GDM1 (cell line): ENCODE measurements around the gene CST7.

ENCODE experiments used
- DNase-seq: peaks from one replicate; lab custom pipeline; 2025; lab: John Stamatoyannopoulos, UW

Gene CST7

GRCh38 chr20:24965065-24965919 is 16.2 kb downstream of the CST7 start:
- DNase-seq: no peak

GRCh38 chr20:24966317-24967012 is 17.4 kb downstream of the CST7 start:
- no peak for DNase-seq

- DNase-seq: no peak
Measured at GRCh38 chr20:24968278-24968800, 19.3 kb downstream of the CST7 start.

GRCh38 chr20:24969186-24970029 is 20.3 kb downstream of the CST7 start:
- DNase-seq: no peak

- DNase-seq: no peak
Measured at GRCh38 chr20:24970030-24970553, 21.0 kb downstream of the CST7 start.

- no peak for DNase-seq
Measured at GRCh38 chr20:24970754-24971153, 21.7 kb downstream of the CST7 start.

GRCh38 chr20:24971376-24972101 is 22.5 kb downstream of the CST7 start:
- no peak for DNase-seq

GRCh38 chr20:24972341-24972740 is 23.3 kb downstream of the CST7 start:
- no peak for DNase-seq

GRCh38 chr20:24977336-24977735 is 28.3 kb downstream of the CST7 start:
- no peak for DNase-seq

GRCh38 chr20:24977797-24978196 is 28.7 kb downstream of the CST7 start:
- no peak for DNase-seq

- no peak for DNase-seq
Measured at GRCh38 chr20:24978513-24978912, 29.4 kb downstream of the CST7 start.

- DNase-seq: no peak
Measured at GRCh38 chr20:24979036-24979960, 30.2 kb downstream of the CST7 start.

- no peak for DNase-seq
Measured at GRCh38 chr20:24980291-24981053, 31.4 kb downstream of the CST7 start.

- DNase-seq: no peak
Measured at GRCh38 chr20:24981282-24981681, 32.2 kb downstream of the CST7 start.

- DNase-seq: no peak
Measured at GRCh38 chr20:24981790-24982189, 32.7 kb downstream of the CST7 start.

GRCh38 chr20:24983896-24984295 is 34.8 kb downstream of the CST7 start:
- no peak for DNase-seq

- DNase-seq: no peak
Measured at GRCh38 chr20:24984961-24985640, 36.0 kb downstream of the CST7 start.

GRCh38 chr20:24985802-24986201 is 36.7 kb downstream of the CST7 start:
- DNase-seq: no peak
